Epithelial cell of proximal tubule (primary cell): ENCODE measurements around the gene INO80B. TPM values are rescaled to one million over a fixed set of nuclear protein-coding genes. Genes with fewer than 3 reads are reported as not detected.
"Not testable (repeated sequence)": the region's sequence is repeated elsewhere in the genome, so short reads cannot be mapped to it uniquely, and the experiment has no call there.

Source experiments
- DNase-seq: peaks from one replicate; pipeline ENCODE4 v3.0.0-alpha.2; 2011; ENCODE audit warnings: low read depth
- H3K4me3 ChIP-seq: 2 replicates; pipeline ENCODE4 v1.5.1; 2011; ENCODE audit warnings: low read depth, mild to moderate bottlenecking, low read length
- CTCF ChIP-seq: conservative IDR thresholded peaks from 2 replicates; pipeline ENCODE4 v1.5.1; 2012; ENCODE audit warnings: low read depth, mild to moderate bottlenecking, low read length
- total RNA-seq: library from RNA; depleted of rRNA; stranded (reverse); fragments of >200 nt; gene quantifications from 2 replicates; pipeline ENCODE4 v1.2.3, GENCODE V29; 2015

INO80B gene
- total RNA-seq, 1 donor from 2014 or later = 5.3 TPM

GRCh38 chr2:74441170-74441689 is 13.7 kb upstream of the INO80B start:
- peak overlapping the region; percentile 72 for H3K4me3 ChIP-seq
- TF ChIP-seq CTCF = no peak
- DNase-seq = no peak

- H3K4me3 ChIP-seq = peak within 1 kb of the TSS; percentile 72
- peak; percentile 5 for TF ChIP-seq CTCF
- peak; percentile 68 for DNase-seq
These were observed 13.0 kb upstream of the INO80B start, which contains the start of gene RTKN for GRCh38 chr2:74441690-74442482. RTKN (minus strand) TSS chr2:74441937; CDS start chr2:74441816, 121 bp downstream.

- DNase-seq = not testable (repeated sequence)
- peak overlapping the region; percentile 72 for H3K4me3 ChIP-seq
These were observed 12.2 kb upstream of the INO80B start for GRCh38 chr2:74442483-74443297.

GRCh38 chr2:74444498-74445318 is 10.2 kb upstream of the INO80B start:
- no peak for TF ChIP-seq CTCF
- no peak overlapping the region for H3K4me3 ChIP-seq
- DNase-seq = no peak

GRCh38 chr2:74447230-74447999 is 7.5 kb upstream of the INO80B start:
- H3K4me3 ChIP-seq = no peak overlapping the region
- no peak for TF ChIP-seq CTCF
- no peak for DNase-seq

GRCh38 chr2:74448771-74449170 is 6.1 kb upstream of the INO80B start:
- no peak overlapping the region for H3K4me3 ChIP-seq
- no peak for DNase-seq
- no peak for TF ChIP-seq CTCF
